SK-N-SH (cell line): ENCODE results near the gene UBE2R2.

Source experiments
- MAX ChIP-seq: IDR thresholded peaks from 2 replicates; pipeline ENCODE4 v1.4.0; 2012; ENCODE audit warnings: low read depth
- YY1 ChIP-seq: IDR thresholded peaks from 2 replicates; pipeline ENCODE4 v1.4.0; 2012; ENCODE audit warnings: low read depth, mild to moderate bottlenecking
- TF ChIP-seq, protein P1 (sequence below): fragments of 200-600 bp; sonication (generic); IDR thresholded peaks from 2 replicates; pipeline ENCODE4 v1.6.1; 2017; ENCODE audit warnings: antibody characterized with exemption, mild to moderate bottlenecking, moderate library complexity

DNA sequence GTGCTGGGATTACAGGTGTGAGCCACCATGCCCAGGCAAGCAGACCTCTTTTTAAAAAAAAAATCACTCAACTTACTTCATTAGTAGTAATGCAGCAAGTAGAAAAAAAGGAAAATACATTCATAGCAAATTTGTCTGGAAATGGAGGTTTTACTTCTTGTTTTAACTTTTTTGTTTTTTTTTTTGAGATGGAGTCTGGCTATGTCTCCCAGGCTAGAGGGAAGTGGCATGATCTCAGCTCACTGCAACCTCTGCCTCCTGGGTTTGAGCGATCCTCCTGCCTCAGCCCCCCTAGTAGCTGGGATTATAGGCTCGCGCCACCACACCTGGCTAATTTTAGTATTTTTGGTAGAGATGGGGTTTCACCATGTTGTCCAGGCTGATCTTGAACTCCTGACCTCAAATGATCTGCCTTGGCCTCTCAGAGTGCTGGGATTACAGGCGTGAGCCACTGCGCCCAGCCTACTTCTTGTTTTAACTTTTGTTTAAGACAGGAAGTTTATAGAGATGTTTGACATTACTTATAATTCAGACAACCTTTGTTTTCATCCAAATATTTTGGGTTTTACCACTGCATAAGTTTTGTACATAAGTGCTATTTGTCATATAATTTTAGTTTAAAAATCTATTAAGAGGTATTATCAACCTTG is 26.5 kb downstream of the UBE2R2 start:
- TF ChIP-seq MAX (no peak), YY1 (no peak)
- TF ChIP-seq, protein P1, sequence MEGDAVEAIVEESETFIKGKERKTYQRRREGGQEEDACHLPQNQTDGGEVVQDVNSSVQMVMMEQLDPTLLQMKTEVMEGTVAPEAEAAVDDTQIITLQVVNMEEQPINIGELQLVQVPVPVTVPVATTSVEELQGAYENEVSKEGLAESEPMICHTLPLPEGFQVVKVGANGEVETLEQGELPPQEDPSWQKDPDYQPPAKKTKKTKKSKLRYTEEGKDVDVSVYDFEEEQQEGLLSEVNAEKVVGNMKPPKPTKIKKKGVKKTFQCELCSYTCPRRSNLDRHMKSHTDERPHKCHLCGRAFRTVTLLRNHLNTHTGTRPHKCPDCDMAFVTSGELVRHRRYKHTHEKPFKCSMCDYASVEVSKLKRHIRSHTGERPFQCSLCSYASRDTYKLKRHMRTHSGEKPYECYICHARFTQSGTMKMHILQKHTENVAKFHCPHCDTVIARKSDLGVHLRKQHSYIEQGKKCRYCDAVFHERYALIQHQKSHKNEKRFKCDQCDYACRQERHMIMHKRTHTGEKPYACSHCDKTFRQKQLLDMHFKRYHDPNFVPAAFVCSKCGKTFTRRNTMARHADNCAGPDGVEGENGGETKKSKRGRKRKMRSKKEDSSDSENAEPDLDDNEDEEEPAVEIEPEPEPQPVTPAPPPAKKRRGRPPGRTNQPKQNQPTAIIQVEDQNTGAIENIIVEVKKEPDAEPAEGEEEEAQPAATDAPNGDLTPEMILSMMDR = no peak
